Gastroesophageal sphincter (tissue), 4 donors: ENCODE data around the gene SNX3. TPM values are rescaled to one million over a fixed set of nuclear protein-coding genes. Genes with fewer than 3 reads are reported as not detected.
A peak's percentile ranks its signal among the peaks of the same experiment; 100 is the strongest.
"Not testable (repeated sequence)": the region's sequence is repeated elsewhere in the genome, so short reads cannot be mapped to it uniquely, and the experiment has no call there.

Source experiments
- ATAC-seq: fragments of 150-250 bp; one replicate; pipeline ENCODE4 v1.9.1; 2016; ENCODE audit warnings: mild to moderate bottlenecking, moderate library complexity
- H3K27ac ChIP-seq, 4 donors: fragments of 200-600 bp; sonication (generic) in 3 of 4; 1 replicate in 3 of 4; 2 replicates in 1 of 4; pipeline ENCODE4 v1.5.1; 2016 to 2019
- H3K27me3 ChIP-seq: fragments of 200-600 bp; sonication (generic); one replicate; pipeline ENCODE4 v1.5.1; 2019
- H3K36me3 ChIP-seq, 2 donors: fragments of 200-600 bp; sonication (generic); one replicate each; pipeline ENCODE4 v1.5.1; 2019; ENCODE audit warnings: control low read depth in 1 of 2
- H3K4me1 ChIP-seq, 3 donors: fragments of 200-600 bp; sonication (generic); 1 replicate in 2 of 3; 2 replicates in 1 of 3; pipeline ENCODE4 v1.5.1; 2016 to 2019; ENCODE audit warnings: control low read depth in 2 of 3
- H3K4me3 ChIP-seq, 2 donors: fragments of 200-600 bp; sonication (generic); one replicate each; pipeline ENCODE4 v1.5.1; 2019; ENCODE audit warnings: mild to moderate bottlenecking in 1 of 2, moderate library complexity in 1 of 2
- H3K9me3 ChIP-seq, 3 donors: fragments of 200-600 bp; sonication (generic); one replicate each; pipeline ENCODE4 v1.5.1; 2017 to 2019; ENCODE audit warnings: control low read depth in 2 of 3
- EP300 ChIP-seq: sonication (generic); formaldehyde crosslinking; IDR thresholded peaks from one replicate; pipeline ENCODE4 v1.6.1; 2017; ENCODE audit warnings: antibody characterized with exemption, mild to moderate bottlenecking
- POLR2A ChIP-seq, 2 donors: fragments of 450-650 bp; IDR thresholded peaks; one replicate each; pipeline ENCODE4 v1.6.1; 2017; ENCODE audit warnings: antibody characterized with exemption in 2 of 2, mild to moderate bottlenecking in 2 of 2, moderate library complexity in 1 of 2
- POLR2AphosphoS5 ChIP-seq: sonication (generic); formaldehyde crosslinking; IDR thresholded peaks from one replicate; pipeline ENCODE4 v1.6.1; 2017; ENCODE audit warnings: antibody characterized with exemption
- WGBS, 2 donors: methylation state at CpG; one replicate each; pipeline ENCODE4 v1.1.5; 2018; ENCODE audit warnings: low coverage in 1 of 2; 5-methylcytosine and 5-hydroxymethylcytosine counted together
- total RNA-seq, 4 donors: library from RNA; depleted of rRNA; stranded (reverse); fragments of >200 nt; gene quantifications; one replicate each; pipeline ENCODE4 v1.1.0, GENCODE V29; 2016
- TF ChIP-seq, protein P1 (sequence below), 4 experiments: fragments of 200-600 bp in 2 of 4; fragments of 450-650 bp in 2 of 4; sonication (generic) in 1 of 4; IDR thresholded peaks; one replicate each; pipeline ENCODE4 v1.5.1; 2017 to 2019; ENCODE audit warnings: antibody characterized with exemption in 4 of 4, mild to moderate bottlenecking in 2 of 4, moderate library complexity in 2 of 4

SNX3 gene
- 100 to 1,000 TPM; 141 to 183 (median 160) TPM for total RNA-seq

DNA sequence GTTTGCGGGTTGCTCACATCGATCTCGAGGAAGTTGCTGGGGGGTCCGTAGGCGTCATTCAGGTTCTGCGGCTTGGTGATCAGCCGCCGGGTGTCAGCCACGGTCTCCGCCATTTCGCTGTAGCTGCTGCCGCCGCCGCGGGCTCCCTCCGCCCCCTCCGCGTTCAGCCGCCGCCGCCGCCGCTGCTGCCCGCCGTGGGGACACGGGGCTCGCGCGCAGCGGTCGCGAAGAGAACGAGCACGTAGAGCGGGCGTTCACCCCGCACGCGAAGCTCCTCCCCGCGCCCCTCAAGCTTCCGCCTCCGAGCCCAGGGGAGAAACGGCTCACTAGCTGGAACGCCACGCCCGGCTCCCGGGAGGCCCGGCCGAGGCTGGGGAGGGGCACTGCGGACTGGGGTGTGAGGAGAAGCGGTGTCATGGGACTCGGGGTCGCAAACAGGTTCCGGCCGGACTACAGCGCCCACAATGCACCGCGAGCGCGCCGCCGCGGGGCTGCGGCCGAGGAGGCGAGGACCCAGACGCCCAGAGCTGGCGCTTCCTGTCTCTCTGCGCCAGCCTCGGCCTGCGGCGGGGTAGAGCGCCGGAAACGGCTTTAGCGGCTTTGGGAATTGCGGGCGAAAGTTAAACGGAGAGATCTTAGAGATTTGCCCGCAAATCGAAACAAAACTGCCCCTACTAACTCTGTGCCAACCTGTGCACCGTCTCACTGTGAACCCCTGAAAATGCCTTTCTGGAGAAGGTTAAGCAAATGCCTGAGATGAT is at the start of gene SNX3:
TSS of gene SNX3 (minus strand) at position 232 of the 761 bp plus-strand sequence. CDS start at position 113, 119 bp downstream.
- peak; percentile 97 for ATAC-seq
- 0% methylated on average over 3 of the region's 83 CpGs; no CpG with 5 or more reads in 1 of the 2 donors for WGBS, 2 donors
- TF ChIP-seq POLR2A (IDR thresholded peaks at IDR 0.05) (peak; percentile 66 to 74), POLR2AphosphoS5 (peak; percentile 67), EP300 (no peak)
- TF ChIP-seq, protein P1, sequence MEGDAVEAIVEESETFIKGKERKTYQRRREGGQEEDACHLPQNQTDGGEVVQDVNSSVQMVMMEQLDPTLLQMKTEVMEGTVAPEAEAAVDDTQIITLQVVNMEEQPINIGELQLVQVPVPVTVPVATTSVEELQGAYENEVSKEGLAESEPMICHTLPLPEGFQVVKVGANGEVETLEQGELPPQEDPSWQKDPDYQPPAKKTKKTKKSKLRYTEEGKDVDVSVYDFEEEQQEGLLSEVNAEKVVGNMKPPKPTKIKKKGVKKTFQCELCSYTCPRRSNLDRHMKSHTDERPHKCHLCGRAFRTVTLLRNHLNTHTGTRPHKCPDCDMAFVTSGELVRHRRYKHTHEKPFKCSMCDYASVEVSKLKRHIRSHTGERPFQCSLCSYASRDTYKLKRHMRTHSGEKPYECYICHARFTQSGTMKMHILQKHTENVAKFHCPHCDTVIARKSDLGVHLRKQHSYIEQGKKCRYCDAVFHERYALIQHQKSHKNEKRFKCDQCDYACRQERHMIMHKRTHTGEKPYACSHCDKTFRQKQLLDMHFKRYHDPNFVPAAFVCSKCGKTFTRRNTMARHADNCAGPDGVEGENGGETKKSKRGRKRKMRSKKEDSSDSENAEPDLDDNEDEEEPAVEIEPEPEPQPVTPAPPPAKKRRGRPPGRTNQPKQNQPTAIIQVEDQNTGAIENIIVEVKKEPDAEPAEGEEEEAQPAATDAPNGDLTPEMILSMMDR (IDR thresholded peaks at IDR 0.05): peak in 2 of 4 experiments; percentile 12 to 40
- H3K4me3 ChIP-seq: peak within 1 kb of the TSS; percentile 67 to 84
- no peaks in the 10 kb centered on the region for H3K9me3 ChIP-seq
- H3K27me3 ChIP-seq: no peaks in the 10 kb centered on the region
- peaks cover 0 to 47% (median 9%) of the 10 kb centered on the region in 3 donors for H3K4me1 ChIP-seq
- H3K36me3 ChIP-seq: peaks cover 0 to 5% of the 10 kb centered on the region in 2 donors
- H3K27ac ChIP-seq: peak within 1 kb of the TSS; percentile 78 to 99 (median 96)

DNA sequence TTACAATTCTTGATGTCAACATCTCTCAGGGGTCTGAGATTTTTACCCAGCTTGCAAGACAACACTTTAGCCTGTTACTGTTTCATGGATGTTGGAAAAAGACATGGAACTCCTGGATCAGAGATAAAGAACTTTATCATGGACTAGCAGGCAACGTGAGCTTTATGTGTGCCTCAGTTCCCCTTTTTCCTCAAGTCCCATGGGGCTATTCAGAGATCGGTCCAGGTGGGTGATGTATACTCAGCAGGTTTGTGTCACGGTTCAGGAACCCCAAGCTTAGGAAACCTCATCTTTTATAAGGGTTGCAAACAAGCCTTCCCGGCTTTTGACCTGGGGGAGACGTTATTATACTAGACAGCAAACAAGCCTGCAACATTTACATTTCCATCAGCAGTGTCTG is 49.0 kb upstream of the SNX3 start:
- Histone ChIP-seq H3K27me3 (no peaks in the 10 kb centered on the region), H3K9me3 (no peaks in the 10 kb centered on the region), H3K4me3 (no peak overlapping the region), H3K36me3 (no peaks in the 10 kb centered on the region), H3K4me1 (no peaks in the 10 kb centered on the region), H3K27ac (no peak overlapping the region)
- ATAC-seq: no peak
- WGBS, 2 donors: 90 to 95% methylated on average over 3 to 5 of the region's 5 CpGs
- TF ChIP-seq, protein P1 (IDR thresholded peaks at IDR 0.05): no peak
- TF ChIP-seq POLR2A (IDR thresholded peaks at IDR 0.05) (no peak), EP300 (no peak), POLR2AphosphoS5 (no peak)

DNA sequence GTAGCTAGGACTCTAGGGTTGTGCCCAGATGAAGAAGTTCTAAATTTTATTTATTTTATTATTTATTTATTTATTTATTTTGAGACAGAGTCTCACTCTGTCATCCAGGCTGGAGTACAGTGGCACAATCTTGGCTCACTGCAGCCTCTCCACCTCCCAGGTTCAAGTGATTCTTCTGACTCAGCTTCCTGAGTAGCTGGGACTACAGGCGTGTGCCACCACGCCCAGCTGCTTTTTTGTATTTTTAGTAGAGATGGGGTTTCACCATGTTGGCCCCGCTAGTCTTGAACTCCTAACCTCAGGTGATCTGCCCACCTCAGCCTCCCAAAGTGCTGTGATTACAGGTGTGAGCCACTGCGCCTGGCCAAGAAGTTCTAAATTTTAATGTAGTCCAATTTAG is 47.8 kb upstream of the SNX3 start:
- not testable (repeated sequence) for H3K9me3 ChIP-seq, H3K27me3 ChIP-seq, H3K36me3 ChIP-seq, H3K4me1 ChIP-seq, H3K4me3 ChIP-seq, ATAC-seq, H3K27ac ChIP-seq
- 80 to 93% methylated on average over 1 to 4 of the region's 4 CpGs for WGBS, 2 donors

DNA sequence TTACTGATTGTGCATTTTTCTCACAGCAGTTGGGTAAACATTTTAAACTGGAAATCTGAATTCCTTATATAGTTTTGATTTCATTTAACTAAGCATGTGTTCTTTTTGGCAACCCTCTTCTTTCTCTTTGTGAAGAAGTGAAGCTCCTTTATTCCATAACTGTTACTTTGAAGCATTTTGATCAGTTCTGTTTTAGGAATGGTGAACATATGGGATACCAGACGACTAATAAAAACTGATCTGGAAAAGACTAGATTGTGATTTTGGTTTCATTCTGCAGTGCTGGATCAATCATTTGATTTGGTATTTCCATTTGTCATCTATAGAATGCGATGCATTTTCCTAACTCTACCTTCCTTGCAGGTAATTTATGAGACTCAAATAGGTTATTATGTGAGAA is 43.8 kb upstream of the SNX3 start:
- Histone ChIP-seq H3K27me3 (no peaks in the 10 kb centered on the region), H3K9me3 (no peaks in the 10 kb centered on the region), H3K4me1 (peaks cover 0 to 7% (median 0%) of the 10 kb centered on the region in 3 donors), H3K36me3 (no peaks in the 10 kb centered on the region), H3K4me3 (no peak overlapping the region), H3K27ac (no peak overlapping the region)
- WGBS, 2 donors: 94 to 97% methylated on average over 2 of the region's 2 CpGs
- no peak for ATAC-seq
- TF ChIP-seq, protein P1 (IDR thresholded peaks at IDR 0.05): no peak
- TF ChIP-seq EP300 (no peak), POLR2AphosphoS5 (no peak), POLR2A (IDR thresholded peaks at IDR 0.05) (no peak)

DNA sequence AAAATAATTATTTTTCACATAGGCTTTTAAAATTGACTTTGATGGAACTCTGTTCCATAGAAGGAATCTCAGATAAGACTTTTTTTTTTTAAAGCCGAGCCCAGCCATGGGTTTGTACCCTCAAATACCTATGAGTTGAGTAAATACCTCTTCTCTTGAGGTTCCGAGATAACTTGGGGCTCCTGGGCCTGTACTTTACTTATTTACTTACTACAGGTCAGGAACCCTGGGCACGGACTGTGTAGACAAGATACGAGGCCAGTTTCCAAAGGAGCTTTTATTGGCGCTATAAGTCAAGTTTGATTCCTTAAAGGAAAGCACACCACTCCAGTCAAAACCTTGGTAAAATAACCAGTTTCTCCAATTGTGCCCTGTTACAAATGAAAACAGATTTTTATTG is 41.5 kb upstream of the SNX3 start:
- H3K27me3 ChIP-seq: no peaks in the 10 kb centered on the region
- no peak for ATAC-seq
- H3K27ac ChIP-seq: no peak overlapping the region
- H3K36me3 ChIP-seq: no peaks in the 10 kb centered on the region
- H3K4me3 ChIP-seq: no peak overlapping the region
- TF ChIP-seq EP300 (no peak), POLR2AphosphoS5 (no peak), POLR2A (IDR thresholded peaks at IDR 0.05) (no peak)
- TF ChIP-seq, protein P1 (IDR thresholded peaks at IDR 0.05): no peak
- H3K4me1 ChIP-seq: peaks cover 0 to 7% (median 0%) of the 10 kb centered on the region in 3 donors
- H3K9me3 ChIP-seq: no peaks in the 10 kb centered on the region
- WGBS, 2 donors: 91 to 100% methylated on average over 2 to 5 of the region's 5 CpGs
